Stimulated activated CD4-positive, alpha-beta T cell treated with anti-CD3 and anti-CD28 coated beads, Interleukin-12 subunit alpha, Interleukin-12 subunit beta, amount 100 ng/mL, for 24 hours (primary cell): ENCODE results near the gene MPP4.
A peak's percentile ranks its signal among the peaks of the same experiment; 100 is the strongest.
"Not testable (repeated sequence)": the region's sequence is repeated elsewhere in the genome, so short reads cannot be mapped to it uniquely, and the experiment has no call there.

ENCODE experiments used
- DNase-seq, 2 experiments: peaks; one replicate each; pipeline ENCODE4 v3.0.0-alpha.2; 2020; ENCODE audit warnings: low read depth in 2 of 2

Gene MPP4

GRCh38 chr2:201671205-201671604 lies 27.2 kb downstream of the MPP4 start:
- not testable (repeated sequence) for DNase-seq

GRCh38 chr2:201669865-201670264 lies 28.6 kb downstream of the MPP4 start:
- DNase-seq: no peak

- DNase-seq: no peak
Measured at GRCh38 chr2:201668402-201668910, 30.0 kb downstream of the MPP4 start.

GRCh38 chr2:201664334-201664733 lies 34.1 kb downstream of the MPP4 start:
- no peak for DNase-seq

- no peak for DNase-seq
Measured at GRCh38 chr2:201661366-201661765, 37.1 kb downstream of the MPP4 start.

- no peak for DNase-seq
Measured at GRCh38 chr2:201660293-201660895, 38.0 kb downstream of the MPP4 start.

GRCh38 chr2:201656740-201657139 lies 41.7 kb downstream of the MPP4 start:
- DNase-seq: no peak

GRCh38 chr2:201656102-201656501 lies 42.3 kb downstream of the MPP4 start:
- no peak for DNase-seq

- no peak for DNase-seq
Measured at GRCh38 chr2:201654616-201655384, 43.6 kb downstream of the MPP4 start.

- DNase-seq: no peak
Measured at GRCh38 chr2:201653221-201653620, 45.2 kb downstream of the MPP4 start.

- DNase-seq: no peak
Measured at GRCh38 chr2:201649442-201649841, 49.0 kb downstream of the MPP4 start.

GRCh38 chr2:201647431-201647830 lies 51.0 kb downstream of the MPP4 start:
- DNase-seq: no peak

GRCh38 chr2:201644001-201644400 lies 54.4 kb downstream of the MPP4 start:
- DNase-seq: no peak

GRCh38 chr2:201643216-201643890 lies 55.1 kb downstream of the MPP4 start, which contains the start of gene TMEM237:
Gene TMEM237, minus strand, starts transcription at chr2:201643503. Its CDS starts 103 bp downstream, at chr2:201643400.
- peak in 1 of 2 experiments; percentile 19 for DNase-seq

- DNase-seq: peak; percentile 63 to 79
Measured at GRCh38 chr2:201642579-201643215, 55.7 kb downstream of the MPP4 start.

- DNase-seq: no peak
Measured at GRCh38 chr2:201642086-201642578, 56.3 kb downstream of the MPP4 start.

GRCh38 chr2:201639205-201639604 lies 59.2 kb downstream of the MPP4 start:
- DNase-seq: no peak

- no peak for DNase-seq
Measured at GRCh38 chr2:201638326-201638725, 60.1 kb downstream of the MPP4 start.

GRCh38 chr2:201633661-201634249 lies 64.7 kb downstream of the MPP4 start:
- no peak for DNase-seq

GRCh38 chr2:201631041-201631440 lies 67.4 kb downstream of the MPP4 start:
- DNase-seq: no peak

GRCh38 chr2:201630577-201630976 lies 67.9 kb downstream of the MPP4 start:
- DNase-seq: no peak
